GM12891 (cell line): ENCODE measurements around the gene SH2D4B.

Source experiments
- DNase-seq: peaks from one replicate; pipeline ENCODE4 v3.0.0; 2011; ENCODE audit warnings: low spot score; ENCODE audit not compliant: insufficient read length
- FAIRE-seq: peaks from 2 replicates; lab custom pipeline; 2011; peaks lifted over from hg19 to GRCh38; lab: Jason Lieb, UNC
- PAX5 ChIP-seq: IDR thresholded peaks from 2 replicates; pipeline ENCODE4 v1.6.1; 2011; ENCODE audit warnings: low read length, moderate library complexity, mild to moderate bottlenecking; ENCODE audit not compliant: insufficient read depth, severe bottlenecking
- POLR2A ChIP-seq: IDR thresholded peaks from 2 replicates; pipeline ENCODE4 v1.6.1; 2011; ENCODE audit warnings: low read depth, low read length, control low read depth
- POLR2AphosphoS5 ChIP-seq: IDR thresholded peaks from 2 replicates; pipeline ENCODE4 v1.6.1; 2011; ENCODE audit warnings: low read depth, low read length, control low read depth
- POU2F2 ChIP-seq: IDR thresholded peaks from 2 replicates; pipeline ENCODE4 v1.6.1; 2011; ENCODE audit warnings: low read depth, mild to moderate bottlenecking, control low read depth, low read length, moderate library complexity
- SPI1 ChIP-seq: IDR thresholded peaks from 2 replicates; pipeline ENCODE4 v1.6.1; 2011; ENCODE audit warnings: low read depth, low read length, control low read depth
- TAF1 ChIP-seq: IDR thresholded peaks from 2 replicates; pipeline ENCODE4 v1.6.1; 2011; ENCODE audit warnings: low read depth, low read length, control low read depth

The SH2D4B gene

DNA sequence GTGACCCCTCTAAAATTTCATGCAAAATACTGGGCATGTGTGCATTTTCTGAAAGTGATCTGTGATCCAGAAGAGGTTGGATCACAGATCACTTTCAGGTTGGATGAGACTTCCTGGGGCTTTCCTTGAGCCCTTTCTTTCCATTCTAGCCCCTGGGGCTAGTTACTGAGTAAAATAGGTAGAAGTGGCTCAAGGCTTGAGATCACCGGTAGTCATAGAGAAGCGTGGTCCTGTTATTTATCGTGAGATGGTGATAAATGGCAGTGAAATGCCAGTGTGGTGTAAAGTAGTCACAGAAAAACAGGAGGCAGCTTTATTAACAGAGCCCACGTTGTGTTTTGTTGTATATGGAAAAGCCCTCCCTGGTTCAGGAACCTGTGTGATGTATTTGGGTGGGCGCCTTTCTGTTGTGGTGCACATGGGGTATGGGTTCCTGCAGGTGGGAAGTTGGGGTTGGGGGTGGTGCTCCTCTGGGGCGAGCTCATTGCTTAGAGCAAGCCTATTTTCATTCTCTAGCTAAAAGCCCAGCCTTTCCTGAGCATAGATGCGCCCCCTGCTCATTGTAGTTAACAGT, 34.0 kb upstream of the SH2D4B start:
- no peak for TF ChIP-seq POLR2AphosphoS5
- FAIRE-seq (no peak), DNase-seq (no peak)

DNA sequence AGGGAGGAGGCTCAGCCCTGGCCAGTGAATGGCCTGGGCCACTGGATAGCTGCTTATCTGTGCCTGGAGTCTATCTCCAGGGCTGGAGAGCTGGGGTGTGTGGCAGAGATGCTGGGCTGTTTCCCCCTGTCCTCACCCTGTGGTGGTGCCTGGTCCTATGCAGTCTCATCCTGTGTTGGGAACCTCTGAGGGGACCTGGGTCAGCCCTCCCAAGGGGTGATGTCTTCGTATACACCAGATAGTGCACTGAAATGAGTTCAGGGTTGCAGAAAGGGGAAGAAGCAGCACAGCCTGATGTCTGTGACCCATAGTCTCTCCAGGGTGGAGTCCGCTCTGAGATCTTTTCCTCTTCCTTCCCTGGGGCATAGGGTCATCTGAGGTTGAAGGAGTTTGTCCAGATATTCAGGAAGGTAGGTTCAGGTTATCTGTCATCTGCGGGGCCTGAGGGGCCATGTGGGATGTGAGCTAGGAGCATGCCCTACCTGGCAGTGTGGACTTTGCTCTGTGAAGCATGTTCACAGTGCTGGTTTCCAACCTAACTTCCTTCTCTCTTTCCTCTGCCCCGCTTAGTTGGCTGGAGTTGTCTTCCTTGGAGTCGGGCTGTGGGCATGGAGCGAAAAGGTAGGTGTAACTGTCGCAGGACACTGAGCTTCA, 33.4 kb upstream of the SH2D4B start:
- no peak for FAIRE-seq
- TF ChIP-seq POLR2AphosphoS5 (no peak), POLR2A (no peak), PAX5 (no peak), SPI1 (no peak), POU2F2 (no peak), TAF1 (no peak)
- DNase-seq: no peak

DNA sequence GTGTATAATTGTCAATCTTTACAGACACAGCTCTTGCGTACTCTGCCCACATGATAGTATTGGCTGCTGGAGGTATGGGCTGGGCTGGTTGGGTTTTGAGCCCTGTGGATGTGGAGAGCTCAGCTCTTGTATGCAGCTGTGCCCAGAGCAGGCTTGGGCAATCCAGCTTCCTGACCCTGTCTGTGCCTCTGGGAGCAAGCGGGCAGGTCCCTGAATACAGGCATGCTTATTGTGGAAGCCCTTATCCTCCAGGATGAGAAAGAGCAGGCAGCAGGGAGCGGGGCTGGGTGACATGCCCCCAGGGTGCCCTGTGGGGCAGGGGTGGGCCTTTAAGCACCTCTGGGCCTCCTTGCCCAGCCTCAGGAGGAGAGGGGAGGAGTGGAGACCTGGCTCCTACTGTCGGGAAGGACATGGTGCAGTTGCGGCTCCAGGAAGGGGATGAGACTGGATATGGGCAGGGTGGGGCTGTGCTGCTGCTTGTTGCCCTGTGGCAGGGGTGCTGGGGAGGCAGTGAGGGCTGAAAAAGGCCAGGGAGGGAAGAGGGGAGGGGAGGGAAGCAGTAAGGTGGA, 32.7 kb upstream of the SH2D4B start:
- FAIRE-seq: no peak
- TF ChIP-seq SPI1 (no peak), POU2F2 (no peak), PAX5 (no peak)
- DNase-seq: no peak

DNA sequence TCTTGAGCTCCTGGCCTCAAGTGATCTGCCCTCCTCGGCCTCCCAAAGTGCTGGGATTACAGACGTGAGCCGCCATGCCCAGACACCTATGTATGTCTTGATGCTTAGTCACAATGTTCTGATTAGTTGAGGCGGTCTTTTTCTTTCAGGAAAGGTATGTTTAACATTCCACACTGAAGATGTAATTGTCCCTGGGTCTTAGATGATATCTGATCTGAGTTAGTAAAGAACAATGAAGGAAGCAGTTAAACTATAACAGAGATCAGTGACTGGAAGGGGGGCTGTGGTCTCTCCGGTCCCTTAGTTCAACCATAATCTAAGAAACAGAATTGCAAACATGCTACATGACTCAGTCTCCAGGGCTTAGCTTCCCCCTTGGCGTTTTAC, 31.5 kb upstream of the SH2D4B start:
- TF ChIP-seq SPI1: no peak
- TF ChIP-seq POLR2AphosphoS5: no peak
- no peak for TF ChIP-seq POU2F2
- TF ChIP-seq PAX5: no peak
- TF ChIP-seq TAF1: no peak
- no peak for TF ChIP-seq POLR2A
- DNase-seq (no peak), FAIRE-seq (no peak)

DNA sequence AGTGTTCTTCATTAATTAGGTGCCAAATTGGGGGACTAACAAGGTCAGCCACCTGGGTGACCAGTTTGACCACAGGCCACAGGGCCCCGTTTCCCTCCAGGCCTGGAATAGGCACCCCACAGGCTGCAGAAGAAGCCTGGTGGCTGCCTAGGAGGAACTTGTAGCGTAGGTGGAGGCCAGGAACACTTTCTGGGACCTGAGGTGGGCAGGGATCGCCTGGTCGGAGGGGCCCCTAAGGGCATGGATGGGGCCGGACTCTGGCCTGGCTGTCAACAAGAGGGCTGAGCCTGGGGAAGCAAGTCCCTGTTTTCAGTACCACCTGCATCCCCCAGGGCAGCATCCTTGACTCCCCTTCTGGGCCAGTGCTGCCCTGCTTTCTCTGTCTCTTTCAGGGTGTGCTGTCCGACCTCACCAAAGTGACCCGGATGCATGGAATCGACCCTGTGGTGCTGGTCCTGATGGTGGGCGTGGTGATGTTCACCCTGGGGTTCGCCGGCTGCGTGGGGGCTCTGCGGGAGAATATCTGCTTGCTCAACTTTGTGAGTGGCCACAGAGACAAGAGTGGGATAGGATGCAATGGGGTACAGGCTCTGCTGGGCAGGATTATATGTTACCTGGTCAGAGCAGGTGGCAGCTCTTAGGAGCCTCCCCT, 30.7 kb upstream of the SH2D4B start:
- DNase-seq (no peak), FAIRE-seq (no peak)
- TF ChIP-seq POU2F2 (no peak), PAX5 (no peak), POLR2A (no peak), TAF1 (no peak), SPI1 (no peak)

DNA sequence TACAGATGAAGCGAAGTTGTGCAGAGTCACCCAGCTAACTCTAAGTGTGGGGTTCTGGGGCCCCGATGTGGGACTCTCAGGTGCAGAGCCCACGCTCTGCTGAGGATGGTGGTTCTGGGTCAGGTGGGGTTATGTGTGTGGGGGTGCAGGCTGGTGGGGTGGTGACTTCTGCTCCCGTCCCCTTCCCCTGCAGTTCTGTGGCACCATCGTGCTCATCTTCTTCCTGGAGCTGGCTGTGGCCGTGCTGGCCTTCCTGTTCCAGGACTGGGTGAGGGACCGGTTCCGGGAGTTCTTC, 28.6 kb upstream of the SH2D4B start:
- TF ChIP-seq PAX5: no peak
- TF ChIP-seq TAF1: no peak
- TF ChIP-seq SPI1: no peak
- TF ChIP-seq POLR2A: no peak
- no peak for TF ChIP-seq POU2F2
- no peak for TF ChIP-seq POLR2AphosphoS5
- DNase-seq (no peak), FAIRE-seq (no peak)

DNA sequence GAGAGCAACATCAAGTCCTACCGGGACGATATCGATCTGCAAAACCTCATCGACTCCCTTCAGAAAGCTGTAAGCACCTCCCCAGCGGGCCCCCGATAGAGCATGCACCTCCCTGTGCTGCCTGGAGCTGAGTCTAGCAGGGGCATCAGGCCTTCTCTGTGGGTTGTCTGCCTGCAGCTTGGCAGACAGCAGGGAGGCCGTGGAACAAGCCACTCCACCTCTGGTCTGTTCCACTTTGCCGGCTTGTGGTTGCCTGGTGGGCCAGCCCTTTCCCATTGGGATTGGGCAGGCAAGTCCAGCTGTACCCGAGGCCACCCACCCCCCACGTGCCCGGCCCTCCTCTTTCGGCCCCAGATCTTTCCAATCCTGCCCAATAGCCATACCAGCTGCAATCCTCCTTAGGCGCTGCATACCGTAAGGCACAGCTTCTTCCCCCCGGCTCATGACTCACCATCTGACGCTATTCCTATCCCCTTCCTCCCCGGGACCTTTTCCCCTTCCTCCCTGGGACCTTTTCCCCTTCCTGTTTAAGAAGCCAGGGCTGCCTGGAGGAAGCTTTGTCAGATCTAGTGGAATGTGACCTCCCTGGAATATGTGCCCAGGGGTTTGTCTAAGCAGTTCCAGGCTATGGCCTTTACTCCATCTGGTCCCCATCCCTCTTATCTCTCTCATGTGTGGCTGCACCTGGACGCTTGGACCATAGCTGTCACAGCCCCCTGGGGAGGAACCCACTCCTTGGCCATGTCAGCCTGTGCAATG, 28.1 kb upstream of the SH2D4B start:
- TF ChIP-seq POU2F2 (no peak), PAX5 (no peak), TAF1 (no peak), SPI1 (no peak), POLR2AphosphoS5 (no peak), POLR2A (no peak)
- FAIRE-seq: no peak
- no peak for DNase-seq

DNA sequence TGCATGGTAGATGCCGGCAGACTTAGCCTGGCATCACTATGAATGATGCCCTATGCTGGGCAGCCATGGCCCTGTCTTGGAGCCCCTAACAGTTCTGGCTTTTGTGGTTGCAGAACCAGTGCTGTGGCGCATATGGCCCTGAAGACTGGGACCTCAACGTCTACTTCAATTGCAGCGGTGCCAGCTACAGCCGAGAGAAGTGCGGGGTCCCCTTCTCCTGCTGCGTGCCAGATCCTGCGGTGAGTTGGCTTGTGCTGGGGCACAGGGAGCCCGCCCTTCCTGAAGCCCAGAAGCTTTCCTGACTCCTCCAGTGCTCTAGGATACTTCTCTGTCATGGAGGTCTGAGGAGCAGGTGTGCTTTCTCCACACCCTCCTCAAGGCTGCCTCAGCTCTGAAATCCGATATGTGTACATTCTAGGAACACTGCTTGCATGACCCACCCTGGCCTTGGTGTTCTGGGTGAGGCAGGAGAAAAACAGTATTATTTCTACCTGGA, 25.6 kb upstream of the SH2D4B start:
- FAIRE-seq: no peak
- DNase-seq: no peak
- TF ChIP-seq TAF1: no peak
- TF ChIP-seq POU2F2: no peak
- no peak for TF ChIP-seq SPI1
- no peak for TF ChIP-seq PAX5
- no peak for TF ChIP-seq POLR2A

DNA sequence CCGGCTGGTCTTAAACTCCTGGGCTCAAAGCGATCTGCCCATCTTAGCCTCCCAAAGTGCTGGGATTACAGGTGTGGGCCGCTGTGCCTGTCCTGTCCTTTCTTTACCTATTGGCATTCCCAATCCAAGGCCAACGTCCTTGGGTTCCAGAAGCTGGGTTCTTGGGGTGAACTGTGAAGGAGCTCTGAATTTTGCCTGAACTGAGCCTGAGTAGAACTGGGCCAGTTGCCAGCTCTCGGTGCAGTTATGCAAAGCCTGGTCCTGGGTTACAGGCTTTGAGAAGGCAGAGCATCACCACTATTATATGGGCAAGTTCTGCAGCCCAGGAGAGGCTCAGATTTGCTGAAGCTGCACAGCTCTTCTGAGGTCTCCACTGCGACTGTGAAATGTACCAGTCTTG, 24.6 kb upstream of the SH2D4B start:
- FAIRE-seq (no peak), DNase-seq (no peak)
- no peak for TF ChIP-seq TAF1
- TF ChIP-seq POU2F2: no peak
- no peak for TF ChIP-seq POLR2A
- no peak for TF ChIP-seq SPI1
- TF ChIP-seq POLR2AphosphoS5: no peak
- TF ChIP-seq PAX5: no peak

DNA sequence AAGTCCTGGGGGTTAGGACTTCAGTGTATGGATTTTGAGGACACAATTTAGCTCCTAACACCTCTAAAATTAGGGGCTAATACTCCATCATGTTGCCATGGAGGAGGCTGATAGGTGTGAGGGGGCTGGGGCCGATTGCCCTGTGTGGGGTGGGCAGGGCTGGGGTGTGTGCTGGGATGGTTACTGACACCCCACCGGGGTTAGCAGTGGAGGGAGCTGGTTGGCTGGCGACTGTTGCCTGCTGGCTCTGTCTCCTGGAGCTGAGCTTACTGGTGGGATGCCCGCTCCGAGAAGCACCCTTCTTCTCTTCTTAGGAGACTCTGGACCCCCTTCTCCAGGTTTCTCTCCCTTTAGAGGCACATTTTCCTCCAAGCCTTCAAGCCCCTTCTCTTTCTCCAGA, 22.2 kb upstream of the SH2D4B start:
- no peak for DNase-seq
- no peak for TF ChIP-seq PAX5
- no peak for TF ChIP-seq POLR2A
- no peak for TF ChIP-seq TAF1
- TF ChIP-seq POLR2AphosphoS5: no peak
- TF ChIP-seq SPI1: no peak
- no peak for TF ChIP-seq POU2F2
- no peak for FAIRE-seq
